Measurements from ENCODE around the gene PTPRD. TPM values are rescaled to one million over a fixed set of nuclear protein-coding genes. Genes with fewer than 3 reads are reported as not detected.

The PTPRD gene
- total and polyA plus RNA-seq, 9 of the 15 experiments (the other 6 are each of a cell fraction or from before 2014, with no cell fraction given) = 0.11 TPM; not detected in 8

DNA sequence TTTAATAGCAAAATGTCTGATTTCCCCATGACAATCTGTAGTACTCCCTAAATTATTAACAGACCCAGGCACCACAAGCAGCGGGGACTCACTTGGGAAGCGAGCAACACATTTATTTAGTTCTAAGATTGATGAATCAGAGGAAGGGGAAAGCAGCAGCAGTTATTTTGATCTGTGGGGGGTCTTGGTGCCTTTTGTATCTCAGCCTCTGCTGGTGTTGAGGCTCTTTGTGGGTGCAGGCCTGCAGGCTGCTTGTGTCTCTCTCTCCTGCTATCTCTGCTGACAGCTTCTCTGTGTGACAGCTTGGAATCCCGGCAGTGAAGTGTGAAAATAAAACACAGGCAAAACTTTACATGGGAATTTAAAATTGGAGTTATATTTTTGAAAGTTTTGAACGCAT lies 1935.1 kb downstream of the PTPRD start:
- Histone ChIP-seq H4K20me1 (replicated peaks; ENCODE audit: control insufficient read depth, insufficient read depth, low read length) (no peaks in the 10 kb centered on the region), H3K9me1 (ENCODE audit: control insufficient read depth, insufficient read depth, low read length) (no peaks in the 10 kb centered on the region), H3K9me3 (replicated peaks; ENCODE audit: control insufficient read depth, insufficient read depth, low read depth, low read length) (no peaks in the 10 kb centered on the region), H3K9ac (ENCODE audit: insufficient read depth in 1 of 2, low read depth in 2 of 2, low read length in 2 of 2) (no peak overlapping the region), H3K36me3 (ENCODE audit: control insufficient read depth, insufficient read depth, low read length) (no peaks in the 10 kb centered on the region), H3K4me3 (no peak overlapping the region), H3K4me2 (ENCODE audit: insufficient read depth, low read length) (no peak overlapping the region), H3K4me1 (replicated peaks in 1 of 2; ENCODE audit: control insufficient read depth in 2 of 2, insufficient read depth in 2 of 2, low read length in 2 of 2) (no peaks in the 10 kb centered on the region), H2AFZ (ENCODE audit: low read depth, low read length) (no peak overlapping the region), H3K27ac (ENCODE audit: extremely low read depth, low read depth, low read length) (no peak overlapping the region), H3K27me3 (ENCODE audit: control insufficient read depth in 2 of 2, insufficient read depth in 2 of 2, low read length in 2 of 2) (no peaks in the 10 kb centered on the region), H3K79me2 (ENCODE audit: control insufficient read depth, insufficient read depth, low read length) (no peaks in the 10 kb centered on the region)
- intact Hi-C loops (cut with micrococcal nuclease) (no loop called here), in situ Hi-C loops (cut with MboI) (no loop called here)
- BruUV-seq (replicated peaks) = no TSS peak
- no peak for FAIRE-seq
- no peak for ATAC-seq
- WGBS (ENCODE audit: insufficient coverage, low coverage, missing lambda C conversion rate) = 0% methylated on average over 3 of the region's 4 CpGs
- DNase-seq (ENCODE audit: extremely low read depth in 1 of 4, low spot score in 3 of 4) = no peak
- ChIA-PET CTCF (ENCODE audit: low intra/inter-chr PET ratio) (no interaction called here), POLR2A (no interaction called here)
- no peak for TF ChIP-seq ZNF12 (CRISPR knock-in tag; IDR thresholded peaks at IDR 0.05)
- TF ChIP-seq, protein P1, sequence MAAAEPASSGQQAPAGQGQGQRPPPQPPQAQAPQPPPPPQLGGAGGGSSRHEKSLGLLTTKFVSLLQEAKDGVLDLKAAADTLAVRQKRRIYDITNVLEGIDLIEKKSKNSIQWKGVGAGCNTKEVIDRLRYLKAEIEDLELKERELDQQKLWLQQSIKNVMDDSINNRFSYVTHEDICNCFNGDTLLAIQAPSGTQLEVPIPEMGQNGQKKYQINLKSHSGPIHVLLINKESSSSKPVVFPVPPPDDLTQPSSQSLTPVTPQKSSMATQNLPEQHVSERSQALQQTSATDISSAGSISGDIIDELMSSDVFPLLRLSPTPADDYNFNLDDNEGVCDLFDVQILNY (CRISPR knock-in tag; IDR thresholded peaks at IDR 0.05) = no peak
- TF ChIP-seq, protein P2, sequence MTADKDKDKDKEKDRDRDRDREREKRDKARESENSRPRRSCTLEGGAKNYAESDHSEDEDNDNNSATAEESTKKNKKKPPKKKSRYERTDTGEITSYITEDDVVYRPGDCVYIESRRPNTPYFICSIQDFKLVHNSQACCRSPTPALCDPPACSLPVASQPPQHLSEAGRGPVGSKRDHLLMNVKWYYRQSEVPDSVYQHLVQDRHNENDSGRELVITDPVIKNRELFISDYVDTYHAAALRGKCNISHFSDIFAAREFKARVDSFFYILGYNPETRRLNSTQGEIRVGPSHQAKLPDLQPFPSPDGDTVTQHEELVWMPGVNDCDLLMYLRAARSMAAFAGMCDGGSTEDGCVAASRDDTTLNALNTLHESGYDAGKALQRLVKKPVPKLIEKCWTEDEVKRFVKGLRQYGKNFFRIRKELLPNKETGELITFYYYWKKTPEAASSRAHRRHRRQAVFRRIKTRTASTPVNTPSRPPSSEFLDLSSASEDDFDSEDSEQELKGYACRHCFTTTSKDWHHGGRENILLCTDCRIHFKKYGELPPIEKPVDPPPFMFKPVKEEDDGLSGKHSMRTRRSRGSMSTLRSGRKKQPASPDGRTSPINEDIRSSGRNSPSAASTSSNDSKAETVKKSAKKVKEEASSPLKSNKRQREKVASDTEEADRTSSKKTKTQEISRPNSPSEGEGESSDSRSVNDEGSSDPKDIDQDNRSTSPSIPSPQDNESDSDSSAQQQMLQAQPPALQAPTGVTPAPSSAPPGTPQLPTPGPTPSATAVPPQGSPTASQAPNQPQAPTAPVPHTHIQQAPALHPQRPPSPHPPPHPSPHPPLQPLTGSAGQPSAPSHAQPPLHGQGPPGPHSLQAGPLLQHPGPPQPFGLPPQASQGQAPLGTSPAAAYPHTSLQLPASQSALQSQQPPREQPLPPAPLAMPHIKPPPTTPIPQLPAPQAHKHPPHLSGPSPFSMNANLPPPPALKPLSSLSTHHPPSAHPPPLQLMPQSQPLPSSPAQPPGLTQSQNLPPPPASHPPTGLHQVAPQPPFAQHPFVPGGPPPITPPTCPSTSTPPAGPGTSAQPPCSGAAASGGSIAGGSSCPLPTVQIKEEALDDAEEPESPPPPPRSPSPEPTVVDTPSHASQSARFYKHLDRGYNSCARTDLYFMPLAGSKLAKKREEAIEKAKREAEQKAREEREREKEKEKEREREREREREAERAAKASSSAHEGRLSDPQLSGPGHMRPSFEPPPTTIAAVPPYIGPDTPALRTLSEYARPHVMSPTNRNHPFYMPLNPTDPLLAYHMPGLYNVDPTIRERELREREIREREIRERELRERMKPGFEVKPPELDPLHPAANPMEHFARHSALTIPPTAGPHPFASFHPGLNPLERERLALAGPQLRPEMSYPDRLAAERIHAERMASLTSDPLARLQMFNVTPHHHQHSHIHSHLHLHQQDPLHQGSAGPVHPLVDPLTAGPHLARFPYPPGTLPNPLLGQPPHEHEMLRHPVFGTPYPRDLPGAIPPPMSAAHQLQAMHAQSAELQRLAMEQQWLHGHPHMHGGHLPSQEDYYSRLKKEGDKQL (CRISPR knock-in tag; IDR thresholded peaks at IDR 0.05; ENCODE audit: borderline replicate concordance) = no peak
- TF ChIP-seq, protein P3, sequence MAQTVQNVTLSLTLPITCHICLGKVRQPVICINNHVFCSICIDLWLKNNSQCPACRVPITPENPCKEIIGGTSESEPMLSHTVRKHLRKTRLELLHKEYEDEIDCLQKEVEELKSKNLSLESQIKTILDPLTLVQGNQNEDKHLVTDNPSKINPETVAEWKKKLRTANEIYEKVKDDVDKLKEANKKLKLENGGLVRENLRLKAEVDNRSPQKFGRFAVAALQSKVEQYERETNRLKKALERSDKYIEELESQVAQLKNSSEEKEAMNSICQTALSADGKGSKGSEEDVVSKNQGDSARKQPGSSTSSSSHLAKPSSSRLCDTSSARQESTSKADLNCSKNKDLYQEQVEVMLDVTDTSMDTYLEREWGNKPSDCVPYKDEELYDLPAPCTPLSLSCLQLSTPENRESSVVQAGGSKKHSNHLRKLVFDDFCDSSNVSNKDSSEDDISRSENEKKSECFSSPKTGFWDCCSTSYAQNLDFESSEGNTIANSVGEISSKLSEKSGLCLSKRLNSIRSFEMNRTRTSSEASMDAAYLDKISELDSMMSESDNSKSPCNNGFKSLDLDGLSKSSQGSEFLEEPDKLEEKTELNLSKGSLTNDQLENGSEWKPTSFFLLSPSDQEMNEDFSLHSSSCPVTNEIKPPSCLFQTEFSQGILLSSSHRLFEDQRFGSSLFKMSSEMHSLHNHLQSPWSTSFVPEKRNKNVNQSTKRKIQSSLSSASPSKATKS (CRISPR knock-in tag; IDR thresholded peaks at IDR 0.05) = no peak
- TF ChIP-seq RBM17 (IDR thresholded peaks at IDR 0.05; ENCODE audit: borderline replicate concordance, low read depth, low read length) = no peak
- TF ChIP-seq RAD51 (IDR thresholded peaks at IDR 0.05; ENCODE audit: borderline replicate concordance, low read depth) = no peak
- TF ChIP-seq, protein P4, sequence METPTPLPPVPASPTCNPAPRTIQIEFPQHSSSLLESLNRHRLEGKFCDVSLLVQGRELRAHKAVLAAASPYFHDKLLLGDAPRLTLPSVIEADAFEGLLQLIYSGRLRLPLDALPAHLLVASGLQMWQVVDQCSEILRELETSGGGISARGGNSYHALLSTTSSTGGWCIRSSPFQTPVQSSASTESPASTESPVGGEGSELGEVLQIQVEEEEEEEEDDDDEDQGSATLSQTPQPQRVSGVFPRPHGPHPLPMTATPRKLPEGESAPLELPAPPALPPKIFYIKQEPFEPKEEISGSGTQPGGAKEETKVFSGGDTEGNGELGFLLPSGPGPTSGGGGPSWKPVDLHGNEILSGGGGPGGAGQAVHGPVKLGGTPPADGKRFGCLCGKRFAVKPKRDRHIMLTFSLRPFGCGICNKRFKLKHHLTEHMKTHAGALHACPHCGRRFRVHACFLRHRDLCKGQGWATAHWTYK (CRISPR knock-in tag; IDR thresholded peaks at IDR 0.05) = no peak
- no peak for TF ChIP-seq ZNF3 (CRISPR knock-in tag; IDR thresholded peaks at IDR 0.05)
- TF ChIP-seq RBBP5 (IDR thresholded peaks at IDR 0.05; ENCODE audit: borderline replicate concordance, insufficient read depth, low read length, poor library complexity, severe bottlenecking) = no peak
- no peak for TF ChIP-seq SLC30A9 (CRISPR knock-in tag; IDR thresholded peaks at IDR 0.05)
- no peak for TF ChIP-seq POLR2AphosphoS5 (IDR thresholded peaks at IDR 0.05; ENCODE audit: control insufficient read depth, insufficient read depth, low read depth, low read length)
- no peak for TF ChIP-seq POLR2AphosphoS2 (IDR thresholded peaks at IDR 0.05; ENCODE audit: low read length)
- no peak for TF ChIP-seq MCM7 (IDR thresholded peaks at IDR 0.05)
